Osteocyte (in vitro differentiated cells): ENCODE measurements around the gene SPATA32. TPM values are rescaled to one million over a fixed set of nuclear protein-coding genes. Genes with fewer than 3 reads are reported as not detected.
A peak's percentile ranks its signal among the peaks of the same experiment; 100 is the strongest.

Source experiments
- DNase-seq: peaks from one replicate; pipeline ENCODE4 v3.0.0; 2021; ENCODE audit warnings: mixed read lengths; ENCODE audit not compliant: unreplicated experiment; ENCODE audit errors: extremely low spot score
- H3K27ac Mint-ChIP-seq: one replicate; pipeline ENCODE4 v1.8.0; 2021; ENCODE audit warnings: mild to moderate bottlenecking, mixed read lengths; ENCODE audit not compliant: unreplicated experiment
- H3K27me3 Mint-ChIP-seq: one replicate; pipeline ENCODE4 v1.8.0; 2021; ENCODE audit warnings: mixed read lengths; ENCODE audit not compliant: unreplicated experiment
- H3K36me3 Mint-ChIP-seq: one replicate; pipeline ENCODE4 v1.8.0; 2021; ENCODE audit warnings: mixed read lengths; ENCODE audit not compliant: unreplicated experiment
- H3K4me1 Mint-ChIP-seq: one replicate; pipeline ENCODE4 v1.8.0; 2021; ENCODE audit warnings: mixed read lengths; ENCODE audit not compliant: unreplicated experiment
- H3K4me3 Mint-ChIP-seq: one replicate; pipeline ENCODE4 v1.8.0; 2021; ENCODE audit warnings: mild to moderate bottlenecking, moderate library complexity, mixed read lengths; ENCODE audit not compliant: unreplicated experiment
- H3K9me3 Mint-ChIP-seq: one replicate; pipeline ENCODE4 v1.8.0; 2021; ENCODE audit warnings: mixed read lengths; ENCODE audit not compliant: unreplicated experiment
- total RNA-seq: library from RNA; stranded (reverse); gene quantifications from 2 replicates; pipeline ENCODE4 v1.2.1, GENCODE V29; 2021
- TF ChIP-seq, protein P1 (sequence below): fragments of 200-600 bp; sonication (generic); IDR thresholded peaks from 2 replicates; pipeline ENCODE4 v1.5.0; 2021; ENCODE audit warnings: antibody characterized with exemption, mild to moderate bottlenecking, moderate library complexity

The SPATA32 gene
- total RNA-seq, 1 donor from 2014 or later, result not detected

DNA sequence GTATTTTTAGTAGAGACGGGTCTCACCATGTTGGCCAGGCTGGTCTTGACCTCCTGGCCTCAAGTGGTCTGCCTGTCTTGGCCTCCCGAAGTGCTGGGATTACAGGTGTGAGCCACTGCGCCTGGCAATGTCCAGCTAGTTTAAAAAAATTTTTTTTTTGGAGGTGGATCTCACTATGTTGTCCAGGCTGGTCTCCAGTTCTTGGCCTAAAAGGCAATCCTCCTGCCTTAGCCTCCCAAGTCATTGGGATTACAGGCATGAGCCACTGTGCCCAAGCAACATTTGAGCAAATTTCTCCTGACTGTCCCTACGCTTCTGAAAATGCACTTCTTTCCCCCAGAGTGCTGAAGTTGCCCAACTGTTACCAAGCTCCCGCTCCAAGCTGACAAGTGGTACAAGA lies 46.9 kb upstream of the SPATA32 start:
- H3K4me1 Mint-ChIP-seq, result peaks cover 65% of the 10 kb centered on the region

DNA sequence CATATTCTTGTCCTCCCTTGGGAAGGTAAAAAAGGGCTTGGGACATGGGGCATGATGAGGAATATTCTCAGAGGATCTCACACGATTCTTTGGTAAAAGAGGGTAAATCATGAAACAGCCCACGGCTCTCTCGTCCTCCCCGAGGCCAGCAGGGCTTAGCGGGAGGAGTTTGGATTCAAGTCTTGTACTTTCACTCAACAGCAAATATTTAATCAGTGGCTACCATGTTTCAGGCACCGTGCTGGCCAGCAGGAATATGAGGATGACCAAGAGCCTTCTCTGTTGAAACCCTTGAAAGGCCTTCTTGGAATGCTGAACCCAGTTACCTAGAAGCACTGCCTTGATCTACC lies 46.1 kb upstream of the SPATA32 start:
- peaks cover 13% of the 10 kb centered on the region for H3K36me3 Mint-ChIP-seq
- no peak overlapping the region for H3K4me3 Mint-ChIP-seq
- H3K27me3 Mint-ChIP-seq, result no peaks in the 10 kb centered on the region
- TF ChIP-seq, protein P1, sequence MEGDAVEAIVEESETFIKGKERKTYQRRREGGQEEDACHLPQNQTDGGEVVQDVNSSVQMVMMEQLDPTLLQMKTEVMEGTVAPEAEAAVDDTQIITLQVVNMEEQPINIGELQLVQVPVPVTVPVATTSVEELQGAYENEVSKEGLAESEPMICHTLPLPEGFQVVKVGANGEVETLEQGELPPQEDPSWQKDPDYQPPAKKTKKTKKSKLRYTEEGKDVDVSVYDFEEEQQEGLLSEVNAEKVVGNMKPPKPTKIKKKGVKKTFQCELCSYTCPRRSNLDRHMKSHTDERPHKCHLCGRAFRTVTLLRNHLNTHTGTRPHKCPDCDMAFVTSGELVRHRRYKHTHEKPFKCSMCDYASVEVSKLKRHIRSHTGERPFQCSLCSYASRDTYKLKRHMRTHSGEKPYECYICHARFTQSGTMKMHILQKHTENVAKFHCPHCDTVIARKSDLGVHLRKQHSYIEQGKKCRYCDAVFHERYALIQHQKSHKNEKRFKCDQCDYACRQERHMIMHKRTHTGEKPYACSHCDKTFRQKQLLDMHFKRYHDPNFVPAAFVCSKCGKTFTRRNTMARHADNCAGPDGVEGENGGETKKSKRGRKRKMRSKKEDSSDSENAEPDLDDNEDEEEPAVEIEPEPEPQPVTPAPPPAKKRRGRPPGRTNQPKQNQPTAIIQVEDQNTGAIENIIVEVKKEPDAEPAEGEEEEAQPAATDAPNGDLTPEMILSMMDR, result no peak
- H3K27ac Mint-ChIP-seq, result peak overlapping the region; percentile 70
- peaks cover 63% of the 10 kb centered on the region for H3K4me1 Mint-ChIP-seq
- DNase-seq, result no peak
- no peaks in the 10 kb centered on the region for H3K9me3 Mint-ChIP-seq

More for the DNA sequence above, 46.9 kb upstream of the SPATA32 start:
- DNase-seq, result no peak
- TF ChIP-seq, protein P1, result no peak
- no peak overlapping the region for H3K27ac Mint-ChIP-seq
- H3K27me3 Mint-ChIP-seq, result no peaks in the 10 kb centered on the region
- H3K4me3 Mint-ChIP-seq, result no peak overlapping the region
- H3K36me3 Mint-ChIP-seq, result peaks cover 13% of the 10 kb centered on the region
- H3K9me3 Mint-ChIP-seq, result no peaks in the 10 kb centered on the region

DNA sequence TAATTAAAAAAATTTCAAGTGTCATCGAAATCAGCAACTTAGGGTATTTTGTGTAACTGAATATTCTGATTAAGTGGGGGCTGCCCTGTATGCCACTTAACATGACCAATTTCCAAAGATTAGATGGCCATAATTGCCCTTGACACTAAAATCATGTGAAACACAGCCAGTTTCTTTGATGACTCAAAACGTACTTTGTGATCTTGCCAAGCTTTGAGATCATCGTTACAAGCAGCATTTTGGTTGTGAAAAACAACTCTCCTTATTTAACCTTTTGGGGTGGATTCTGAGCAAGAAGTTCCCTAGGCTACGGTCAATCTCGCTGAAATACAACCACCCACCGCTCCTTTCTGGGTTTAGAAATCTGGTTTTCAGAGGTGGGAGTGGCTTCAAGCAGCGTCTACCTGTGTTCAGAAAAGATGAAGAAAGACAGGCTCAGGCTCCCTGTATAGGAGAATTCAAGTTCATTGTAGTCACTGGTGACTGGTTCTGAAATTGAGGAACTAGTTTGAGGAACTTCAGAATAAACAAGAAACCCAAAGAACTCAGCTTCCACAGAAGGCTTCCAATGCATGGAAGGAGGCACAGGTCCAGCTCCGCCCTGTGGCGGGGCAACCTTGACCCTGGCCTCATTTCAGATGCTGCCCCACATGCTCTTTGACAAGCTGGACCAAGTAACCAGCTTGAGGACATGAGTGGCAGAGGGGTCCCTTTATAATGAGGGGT lies 45.6 kb upstream of the SPATA32 start:
- H3K4me1 Mint-ChIP-seq, result peaks cover 63% of the 10 kb centered on the region
- H3K27ac Mint-ChIP-seq, result peak overlapping the region; percentile 70
- no peak for DNase-seq
- H3K4me3 Mint-ChIP-seq, result no peak overlapping the region
- H3K9me3 Mint-ChIP-seq, result no peaks in the 10 kb centered on the region
- peaks cover 13% of the 10 kb centered on the region for H3K36me3 Mint-ChIP-seq
- no peaks in the 10 kb centered on the region for H3K27me3 Mint-ChIP-seq
- TF ChIP-seq, protein P1, result no peak

DNA sequence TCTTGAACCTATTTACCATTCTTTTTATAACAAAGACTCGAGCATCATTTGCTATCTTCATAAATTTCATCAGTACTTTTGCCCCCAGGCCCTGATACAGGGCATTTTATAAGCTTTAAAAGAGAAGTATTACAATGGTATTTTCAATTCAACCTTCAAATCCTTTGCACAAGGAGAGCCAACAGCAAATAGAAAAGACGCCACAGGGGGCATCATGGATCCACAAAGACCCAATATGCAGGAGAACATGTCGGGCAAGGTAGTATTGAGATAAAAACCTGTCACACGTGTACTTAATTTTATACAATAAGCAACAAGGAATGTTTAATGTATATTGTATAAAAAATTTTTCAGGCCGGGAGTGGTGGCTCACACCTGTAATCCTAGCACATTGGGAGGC lies 44.7 kb upstream of the SPATA32 start:
- Mint-ChIP-seq H3K9me3 (no peaks in the 10 kb centered on the region), H3K36me3 (peaks cover 13% of the 10 kb centered on the region), H3K27ac (no peak overlapping the region), H3K4me1 (peaks cover 56% of the 10 kb centered on the region), H3K27me3 (no peaks in the 10 kb centered on the region), H3K4me3 (no peak overlapping the region)
- TF ChIP-seq, protein P1, result no peak
- DNase-seq, result no peak

DNA sequence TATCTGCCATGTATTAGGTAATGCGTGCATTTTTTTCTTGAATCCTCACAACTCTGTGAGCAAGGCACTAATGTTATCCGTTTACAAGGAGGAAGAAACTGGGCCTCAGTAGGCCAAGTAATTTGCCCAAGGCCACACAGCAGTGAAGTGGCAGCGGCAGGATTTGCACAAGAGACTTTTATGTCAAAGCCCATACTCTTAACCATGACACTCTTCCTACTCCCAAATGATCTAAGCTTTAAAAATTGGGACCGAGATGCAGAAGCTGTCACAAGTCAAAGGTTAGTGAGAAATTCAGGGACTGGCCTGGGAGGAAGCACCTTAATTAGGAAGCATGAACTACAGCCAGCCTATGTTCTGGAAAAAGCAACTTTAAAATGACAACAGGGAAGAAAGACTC lies 44.2 kb upstream of the SPATA32 start:
- no peak overlapping the region for H3K4me3 Mint-ChIP-seq
- DNase-seq, result no peak
- peaks cover 13% of the 10 kb centered on the region for H3K36me3 Mint-ChIP-seq
- no peaks in the 10 kb centered on the region for H3K27me3 Mint-ChIP-seq
- no peaks in the 10 kb centered on the region for H3K9me3 Mint-ChIP-seq
- H3K27ac Mint-ChIP-seq, result peak overlapping the region; percentile 31
- TF ChIP-seq, protein P1, result no peak
- H3K4me1 Mint-ChIP-seq, result peaks cover 52% of the 10 kb centered on the region
